Lower leg skin (tissue), 3 donors: Measurements from ENCODE around the gene TMEM9B.

Source experiments
- POLR2A ChIP-seq, 2 donors: fragments of 450-650 bp; IDR thresholded peaks; one replicate each; pipeline ENCODE4 v1.6.1; 2016 to 2017; ENCODE audit warnings: antibody characterized with exemption in 2 of 2, mild to moderate bottlenecking in 1 of 2, moderate library complexity in 1 of 2
- TF ChIP-seq, protein P1 (sequence below), 3 donors: fragments of 450-650 bp; IDR thresholded peaks; one replicate each; pipeline ENCODE4 v1.5.1; 2016; ENCODE audit warnings: antibody characterized with exemption in 3 of 3, mild to moderate bottlenecking in 3 of 3, moderate library complexity in 2 of 3

DNA sequence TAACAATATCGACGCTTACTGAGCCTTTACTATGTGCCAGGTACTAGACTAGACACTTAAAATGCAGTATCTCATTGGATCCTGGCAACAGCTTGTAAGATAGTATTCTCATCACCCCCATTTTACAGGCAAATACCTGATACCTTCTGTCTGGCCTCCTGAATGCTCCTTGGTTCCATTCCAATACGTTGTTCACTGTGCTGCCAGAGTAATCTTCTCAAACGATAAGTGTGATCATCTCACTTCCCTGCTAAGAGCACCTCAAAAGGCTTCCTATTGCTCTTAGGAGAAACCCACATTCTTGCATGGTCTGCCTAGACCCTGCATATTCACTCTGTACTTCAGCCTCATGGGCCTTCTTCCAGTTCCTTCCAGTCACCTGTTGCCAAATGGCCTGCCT, 40.8 kb upstream of the TMEM9B start:
- TF ChIP-seq, protein P1, sequence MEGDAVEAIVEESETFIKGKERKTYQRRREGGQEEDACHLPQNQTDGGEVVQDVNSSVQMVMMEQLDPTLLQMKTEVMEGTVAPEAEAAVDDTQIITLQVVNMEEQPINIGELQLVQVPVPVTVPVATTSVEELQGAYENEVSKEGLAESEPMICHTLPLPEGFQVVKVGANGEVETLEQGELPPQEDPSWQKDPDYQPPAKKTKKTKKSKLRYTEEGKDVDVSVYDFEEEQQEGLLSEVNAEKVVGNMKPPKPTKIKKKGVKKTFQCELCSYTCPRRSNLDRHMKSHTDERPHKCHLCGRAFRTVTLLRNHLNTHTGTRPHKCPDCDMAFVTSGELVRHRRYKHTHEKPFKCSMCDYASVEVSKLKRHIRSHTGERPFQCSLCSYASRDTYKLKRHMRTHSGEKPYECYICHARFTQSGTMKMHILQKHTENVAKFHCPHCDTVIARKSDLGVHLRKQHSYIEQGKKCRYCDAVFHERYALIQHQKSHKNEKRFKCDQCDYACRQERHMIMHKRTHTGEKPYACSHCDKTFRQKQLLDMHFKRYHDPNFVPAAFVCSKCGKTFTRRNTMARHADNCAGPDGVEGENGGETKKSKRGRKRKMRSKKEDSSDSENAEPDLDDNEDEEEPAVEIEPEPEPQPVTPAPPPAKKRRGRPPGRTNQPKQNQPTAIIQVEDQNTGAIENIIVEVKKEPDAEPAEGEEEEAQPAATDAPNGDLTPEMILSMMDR (IDR thresholded peaks at IDR 0.05): no peak
- no peak for TF ChIP-seq POLR2A (IDR thresholded peaks at IDR 0.05)
